GM23338 (cell line): ENCODE data around the gene UNC13A. TPM values are rescaled to one million over a fixed set of nuclear protein-coding genes. Genes with fewer than 3 reads are reported as not detected.

Experiments
- ATAC-seq: fragments of 200-7000 bp; cut with Tn5 transposase; 3 replicates; pipeline ENCODE4 v1.9.1; 2020
- DNase-seq: peaks from one replicate; pipeline ENCODE4 v3.0.0-alpha.2; 2015; ENCODE audit warnings: low spot score
- H2AFZ ChIP-seq: fragments of 200-600 bp; sonication (generic); 2 replicates; pipeline ENCODE4 v1.8.0; 2016; ENCODE audit warnings: antibody characterized with exemption, mild to moderate bottlenecking, moderate library complexity
- H3F3A ChIP-seq: fragments of 200-600 bp; sonication (generic); replicated peaks from 2 replicates; pipeline ENCODE4 v1.8.0; 2017; ENCODE audit warnings: antibody characterized with exemption, mixed run types, low read depth
- H3K27ac ChIP-seq: fragments of 200-600 bp; sonication (generic); 2 replicates; pipeline ENCODE4 v1.6.1; 2016; ENCODE audit warnings: low read depth
- H3K27me3 ChIP-seq: fragments of 200-600 bp; sonication (generic); 2 replicates; pipeline ENCODE4 v1.8.0; 2016; ENCODE audit warnings: mild to moderate bottlenecking, mixed run types, moderate library complexity; ENCODE audit not compliant: insufficient read depth
- H3K36me3 ChIP-seq: fragments of 200-600 bp; sonication (generic); 2 replicates; pipeline ENCODE4 v1.8.0; 2016; ENCODE audit warnings: mild to moderate bottlenecking; ENCODE audit not compliant: insufficient read depth
- H3K4me1 ChIP-seq: fragments of 200-600 bp; sonication (generic); 2 replicates; pipeline ENCODE4 v1.8.0; 2016; ENCODE audit warnings: mild to moderate bottlenecking, moderate library complexity; ENCODE audit not compliant: insufficient read depth
- H3K4me2 ChIP-seq: fragments of 200-600 bp; sonication (generic); 2 replicates; pipeline ENCODE4 v1.7.1; 2017; ENCODE audit warnings: mixed run types
- H3K4me3 ChIP-seq: fragments of 200-600 bp; sonication (generic); 2 replicates; pipeline ENCODE4 v1.6.1; 2016; ENCODE audit warnings: mixed run types
- H3K79me2 ChIP-seq: fragments of 200-600 bp; sonication (generic); replicated peaks from 2 replicates; pipeline ENCODE4 v1.8.0; 2017; ENCODE audit warnings: mild to moderate bottlenecking; ENCODE audit not compliant: insufficient read depth
- H3K9me2 ChIP-seq: fragments of 200-600 bp; sonication (generic); 2 replicates; pipeline ENCODE4 v1.8.0; 2017; ENCODE audit not compliant: insufficient read depth
- H4K20me1 ChIP-seq: fragments of 200-600 bp; sonication (generic); replicated peaks from 2 replicates; pipeline ENCODE4 v1.8.0; 2017; ENCODE audit warnings: mild to moderate bottlenecking; ENCODE audit not compliant: insufficient read depth
- H3K27ac Mint-ChIP-seq: 2 replicates; pipeline ENCODE4 v1.8.0; 2020; ENCODE audit warnings: inconsistent platforms, mild to moderate bottlenecking, moderate library complexity, mixed read lengths
- H3K27me3 Mint-ChIP-seq: 3 replicates; pipeline ENCODE4 v1.8.0; 2022; ENCODE audit warnings: low read depth, mild to moderate bottlenecking, moderate library complexity, mixed read lengths, inconsistent platforms; ENCODE audit not compliant: insufficient read depth, poor library complexity
- H3K36me3 Mint-ChIP-seq: 3 replicates; pipeline ENCODE4 v1.8.0; 2021; ENCODE audit warnings: low read depth, mild to moderate bottlenecking, inconsistent platforms, moderate library complexity, mixed read lengths
- H3K4me1 Mint-ChIP-seq: 3 replicates; pipeline ENCODE4 v1.8.0; 2020; ENCODE audit warnings: mild to moderate bottlenecking, inconsistent platforms, mixed read lengths
- H3K4me3 Mint-ChIP-seq: 3 replicates; pipeline ENCODE4 v1.8.0; 2021; ENCODE audit warnings: moderate library complexity, mild to moderate bottlenecking, inconsistent platforms, mixed read lengths
- H3K9me3 Mint-ChIP-seq: 3 replicates; pipeline ENCODE4 v1.8.0; 2020; ENCODE audit warnings: moderate library complexity, mild to moderate bottlenecking, inconsistent platforms, mixed read lengths
- CREB1 ChIP-seq: fragments of 250-450 bp; sonication (Bioruptor Pico); IDR thresholded peaks from 2 replicates; pipeline ENCODE4 v1.5.0; 2020; ENCODE audit warnings: low read depth, mild to moderate bottlenecking, moderate library complexity
- EZH2 ChIP-seq: fragments of 200-600 bp; sonication (generic); IDR thresholded peaks from one replicate; pipeline ENCODE4 v1.8.0; 2017; ENCODE audit warnings: antibody characterized with exemption, mild to moderate bottlenecking, low read depth; ENCODE audit not compliant: unreplicated experiment
- EZH2phosphoT487 ChIP-seq: fragments of 200-600 bp; sonication (generic); IDR thresholded peaks from one replicate; pipeline ENCODE4 v1.8.1; 2018; ENCODE audit warnings: antibody characterized with exemption; ENCODE audit not compliant: unreplicated experiment
- JUNB ChIP-seq: IDR thresholded peaks from one replicate; pipeline ENCODE4 v1.6.1; 2016; ENCODE audit warnings: antibody characterized with exemption; ENCODE audit not compliant: unreplicated experiment
- NANOG ChIP-seq: IDR thresholded peaks from 2 replicates; pipeline ENCODE4 v1.6.1; 2016; ENCODE audit warnings: antibody characterized with exemption, borderline replicate concordance
- POLR2AphosphoS5 ChIP-seq: IDR thresholded peaks from 2 replicates; pipeline ENCODE4 v1.6.1; 2016; ENCODE audit warnings: antibody characterized with exemption, low read depth
- STAT1 ChIP-seq: IDR thresholded peaks from one replicate; pipeline ENCODE4 v1.6.1; 2016; ENCODE audit warnings: antibody characterized with exemption; ENCODE audit not compliant: unreplicated experiment
- ZNF114 ChIP-seq: fragments of 250-450 bp; sonication (Bioruptor Pico); IDR thresholded peaks from 2 replicates; pipeline ENCODE4 v1.5.0; 2020; ENCODE audit warnings: mild to moderate bottlenecking, moderate library complexity
- ZNF331 ChIP-seq: fragments of 250-450 bp; sonication (Bioruptor Pico); IDR thresholded peaks from 2 replicates; pipeline ENCODE4 v1.5.0; 2020; ENCODE audit warnings: low read depth, mild to moderate bottlenecking, moderate library complexity
- polyA plus RNA-seq: library from polyadenylated mRNA; unstranded; fragments of >200 nt; fragmentation: Nextera tagmentation; extraction: Ambion mirVana; gene quantifications from 2 replicates; pipeline ENCODE4 v1.2.1, GENCODE V29; 2016
- total RNA-seq: library from RNA; depleted of rRNA; stranded (reverse); fragments of >200 nt; shearing (Covaris generic); gene quantifications from 2 replicates; pipeline ENCODE4 v1.2.3, GENCODE V29; 2014
- TF ChIP-seq, protein P1 (sequence below): IDR thresholded peaks from 2 replicates; pipeline ENCODE4 v1.6.1; 2016; ENCODE audit warnings: antibody characterized with exemption
- TF ChIP-seq, protein P2 (sequence below), 2 experiments: fragments of 200-600 bp in 1 of 2; sonication (generic) in 1 of 2; conservative IDR thresholded peaks; 2 replicates each; pipeline versions ENCODE4 v1.5.1 to v1.6.1; 2016 to 2017; ENCODE audit warnings: antibody characterized with exemption in 2 of 2, low read depth in 2 of 2, mild to moderate bottlenecking in 2 of 2, moderate library complexity in 1 of 2
- TF ChIP-seq, protein P3 (sequence below): IDR thresholded peaks from one replicate; pipeline ENCODE4 v1.6.1; 2018; ENCODE audit warnings: antibody characterized with exemption; ENCODE audit not compliant: unreplicated experiment
- TF ChIP-seq, protein P4 (sequence below): fragments of 250-450 bp; sonication (Bioruptor Pico); IDR thresholded peaks from 2 replicates; pipeline ENCODE4 v1.5.0; 2020; ENCODE audit warnings: mild to moderate bottlenecking, moderate library complexity

The UNC13A gene
- total and polyA plus RNA-seq, 2 experiments from 2014 or later = 9.5 to 30.4 TPM

DNA sequence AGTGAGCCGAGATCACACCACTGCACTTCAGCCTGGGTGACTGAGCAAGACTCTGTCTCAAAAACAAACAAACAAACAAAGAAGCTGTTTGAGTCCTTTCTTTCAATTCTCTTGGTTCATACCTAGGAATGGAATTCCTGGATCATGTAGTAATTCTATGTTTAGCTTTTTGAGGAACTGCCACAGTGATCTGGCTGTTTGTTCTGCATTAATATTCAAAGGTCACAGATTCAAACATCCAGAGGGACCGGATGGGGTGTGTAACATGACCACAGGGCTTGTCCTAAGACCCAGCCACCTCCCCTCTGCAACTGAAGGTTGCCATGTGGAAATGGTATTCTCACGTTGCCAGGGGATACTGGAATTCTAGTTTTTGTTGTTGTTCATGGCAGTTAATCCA lies 122.5 kb downstream of the UNC13A start (continued):
- no peak for TF ChIP-seq ZNF331 (CRISPR knock-in tag)
- TF ChIP-seq POLR2AphosphoS5 = no peak
- no peak for TF ChIP-seq JUNB
- TF ChIP-seq CREB1 (CRISPR knock-in tag) = no peak

DNA sequence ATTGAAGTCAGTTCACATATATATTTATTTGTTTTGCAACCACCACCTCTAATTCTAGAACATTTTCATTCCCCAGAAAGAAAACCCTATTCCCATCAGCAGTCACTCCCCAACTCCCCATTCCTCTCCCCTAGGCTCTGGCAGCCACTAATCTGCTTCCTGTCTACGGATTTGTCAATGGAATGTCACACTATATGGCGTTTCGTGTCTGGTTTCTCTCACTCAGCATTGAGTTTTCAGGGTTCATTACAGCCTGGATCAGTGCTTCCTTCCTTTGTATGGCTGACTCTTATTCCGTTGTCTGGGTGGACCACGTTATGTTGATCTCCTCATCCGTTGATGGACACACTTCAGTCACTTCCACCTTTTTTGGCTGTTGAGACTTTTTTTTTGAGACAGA lies 123.4 kb downstream of the UNC13A start:
- Histone ChIP-seq H4K20me1 (no peaks in the 10 kb centered on the region; the same call in 1 of the 2 replicates), H3K4me1 (no peaks in the 10 kb centered on the region), H3K9me2 (no peaks in the 10 kb centered on the region), H3K4me2 (no peak overlapping the region), H3K27ac (no peak overlapping the region), H2AFZ (no peak overlapping the region), H3K27me3 (no peaks in the 10 kb centered on the region), H3F3A (0 out of 2 replicates have a peak, but pooled peaks cover 2% of the 10 kb centered on the region), H3K36me3 (no peaks in the 10 kb centered on the region; the same call in 1 of the 2 replicates), H3K4me3 (no peak overlapping the region), H3K79me2 (no peaks in the 10 kb centered on the region)
- DNase-seq (no peak), ATAC-seq (no peak)
- Mint-ChIP-seq H3K4me1 (no peaks in the 10 kb centered on the region), H3K4me3 (no peak overlapping the region), H3K36me3 (peaks cover 37% of the 10 kb centered on the region), H3K27me3 (peaks cover 3% of the 10 kb centered on the region), H3K9me3 (no peaks in the 10 kb centered on the region), H3K27ac (no peak overlapping the region)
- TF ChIP-seq CREB1 (CRISPR knock-in tag) (no peak), STAT1 (no peak), POLR2AphosphoS5 (no peak), NANOG (no peak), ZNF331 (CRISPR knock-in tag) (no peak), JUNB (no peak), ZNF114 (CRISPR knock-in tag) (no peak), EZH2 (no peak), EZH2phosphoT487 (no peak)
- TF ChIP-seq, protein P1, sequence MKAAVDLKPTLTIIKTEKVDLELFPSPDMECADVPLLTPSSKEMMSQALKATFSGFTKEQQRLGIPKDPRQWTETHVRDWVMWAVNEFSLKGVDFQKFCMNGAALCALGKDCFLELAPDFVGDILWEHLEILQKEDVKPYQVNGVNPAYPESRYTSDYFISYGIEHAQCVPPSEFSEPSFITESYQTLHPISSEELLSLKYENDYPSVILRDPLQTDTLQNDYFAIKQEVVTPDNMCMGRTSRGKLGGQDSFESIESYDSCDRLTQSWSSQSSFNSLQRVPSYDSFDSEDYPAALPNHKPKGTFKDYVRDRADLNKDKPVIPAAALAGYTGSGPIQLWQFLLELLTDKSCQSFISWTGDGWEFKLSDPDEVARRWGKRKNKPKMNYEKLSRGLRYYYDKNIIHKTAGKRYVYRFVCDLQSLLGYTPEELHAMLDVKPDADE = no peak
- TF ChIP-seq, protein P2, sequence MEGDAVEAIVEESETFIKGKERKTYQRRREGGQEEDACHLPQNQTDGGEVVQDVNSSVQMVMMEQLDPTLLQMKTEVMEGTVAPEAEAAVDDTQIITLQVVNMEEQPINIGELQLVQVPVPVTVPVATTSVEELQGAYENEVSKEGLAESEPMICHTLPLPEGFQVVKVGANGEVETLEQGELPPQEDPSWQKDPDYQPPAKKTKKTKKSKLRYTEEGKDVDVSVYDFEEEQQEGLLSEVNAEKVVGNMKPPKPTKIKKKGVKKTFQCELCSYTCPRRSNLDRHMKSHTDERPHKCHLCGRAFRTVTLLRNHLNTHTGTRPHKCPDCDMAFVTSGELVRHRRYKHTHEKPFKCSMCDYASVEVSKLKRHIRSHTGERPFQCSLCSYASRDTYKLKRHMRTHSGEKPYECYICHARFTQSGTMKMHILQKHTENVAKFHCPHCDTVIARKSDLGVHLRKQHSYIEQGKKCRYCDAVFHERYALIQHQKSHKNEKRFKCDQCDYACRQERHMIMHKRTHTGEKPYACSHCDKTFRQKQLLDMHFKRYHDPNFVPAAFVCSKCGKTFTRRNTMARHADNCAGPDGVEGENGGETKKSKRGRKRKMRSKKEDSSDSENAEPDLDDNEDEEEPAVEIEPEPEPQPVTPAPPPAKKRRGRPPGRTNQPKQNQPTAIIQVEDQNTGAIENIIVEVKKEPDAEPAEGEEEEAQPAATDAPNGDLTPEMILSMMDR (conservative IDR thresholded peaks at IDR 0.05; ENCODE audit: low read depth in 2 of 2) = no peak
- TF ChIP-seq, protein P3, sequence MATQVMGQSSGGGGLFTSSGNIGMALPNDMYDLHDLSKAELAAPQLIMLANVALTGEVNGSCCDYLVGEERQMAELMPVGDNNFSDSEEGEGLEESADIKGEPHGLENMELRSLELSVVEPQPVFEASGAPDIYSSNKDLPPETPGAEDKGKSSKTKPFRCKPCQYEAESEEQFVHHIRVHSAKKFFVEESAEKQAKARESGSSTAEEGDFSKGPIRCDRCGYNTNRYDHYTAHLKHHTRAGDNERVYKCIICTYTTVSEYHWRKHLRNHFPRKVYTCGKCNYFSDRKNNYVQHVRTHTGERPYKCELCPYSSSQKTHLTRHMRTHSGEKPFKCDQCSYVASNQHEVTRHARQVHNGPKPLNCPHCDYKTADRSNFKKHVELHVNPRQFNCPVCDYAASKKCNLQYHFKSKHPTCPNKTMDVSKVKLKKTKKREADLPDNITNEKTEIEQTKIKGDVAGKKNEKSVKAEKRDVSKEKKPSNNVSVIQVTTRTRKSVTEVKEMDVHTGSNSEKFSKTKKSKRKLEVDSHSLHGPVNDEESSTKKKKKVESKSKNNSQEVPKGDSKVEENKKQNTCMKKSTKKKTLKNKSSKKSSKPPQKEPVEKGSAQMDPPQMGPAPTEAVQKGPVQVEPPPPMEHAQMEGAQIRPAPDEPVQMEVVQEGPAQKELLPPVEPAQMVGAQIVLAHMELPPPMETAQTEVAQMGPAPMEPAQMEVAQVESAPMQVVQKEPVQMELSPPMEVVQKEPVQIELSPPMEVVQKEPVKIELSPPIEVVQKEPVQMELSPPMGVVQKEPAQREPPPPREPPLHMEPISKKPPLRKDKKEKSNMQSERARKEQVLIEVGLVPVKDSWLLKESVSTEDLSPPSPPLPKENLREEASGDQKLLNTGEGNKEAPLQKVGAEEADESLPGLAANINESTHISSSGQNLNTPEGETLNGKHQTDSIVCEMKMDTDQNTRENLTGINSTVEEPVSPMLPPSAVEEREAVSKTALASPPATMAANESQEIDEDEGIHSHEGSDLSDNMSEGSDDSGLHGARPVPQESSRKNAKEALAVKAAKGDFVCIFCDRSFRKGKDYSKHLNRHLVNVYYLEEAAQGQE = no peak
- TF ChIP-seq, protein P4, sequence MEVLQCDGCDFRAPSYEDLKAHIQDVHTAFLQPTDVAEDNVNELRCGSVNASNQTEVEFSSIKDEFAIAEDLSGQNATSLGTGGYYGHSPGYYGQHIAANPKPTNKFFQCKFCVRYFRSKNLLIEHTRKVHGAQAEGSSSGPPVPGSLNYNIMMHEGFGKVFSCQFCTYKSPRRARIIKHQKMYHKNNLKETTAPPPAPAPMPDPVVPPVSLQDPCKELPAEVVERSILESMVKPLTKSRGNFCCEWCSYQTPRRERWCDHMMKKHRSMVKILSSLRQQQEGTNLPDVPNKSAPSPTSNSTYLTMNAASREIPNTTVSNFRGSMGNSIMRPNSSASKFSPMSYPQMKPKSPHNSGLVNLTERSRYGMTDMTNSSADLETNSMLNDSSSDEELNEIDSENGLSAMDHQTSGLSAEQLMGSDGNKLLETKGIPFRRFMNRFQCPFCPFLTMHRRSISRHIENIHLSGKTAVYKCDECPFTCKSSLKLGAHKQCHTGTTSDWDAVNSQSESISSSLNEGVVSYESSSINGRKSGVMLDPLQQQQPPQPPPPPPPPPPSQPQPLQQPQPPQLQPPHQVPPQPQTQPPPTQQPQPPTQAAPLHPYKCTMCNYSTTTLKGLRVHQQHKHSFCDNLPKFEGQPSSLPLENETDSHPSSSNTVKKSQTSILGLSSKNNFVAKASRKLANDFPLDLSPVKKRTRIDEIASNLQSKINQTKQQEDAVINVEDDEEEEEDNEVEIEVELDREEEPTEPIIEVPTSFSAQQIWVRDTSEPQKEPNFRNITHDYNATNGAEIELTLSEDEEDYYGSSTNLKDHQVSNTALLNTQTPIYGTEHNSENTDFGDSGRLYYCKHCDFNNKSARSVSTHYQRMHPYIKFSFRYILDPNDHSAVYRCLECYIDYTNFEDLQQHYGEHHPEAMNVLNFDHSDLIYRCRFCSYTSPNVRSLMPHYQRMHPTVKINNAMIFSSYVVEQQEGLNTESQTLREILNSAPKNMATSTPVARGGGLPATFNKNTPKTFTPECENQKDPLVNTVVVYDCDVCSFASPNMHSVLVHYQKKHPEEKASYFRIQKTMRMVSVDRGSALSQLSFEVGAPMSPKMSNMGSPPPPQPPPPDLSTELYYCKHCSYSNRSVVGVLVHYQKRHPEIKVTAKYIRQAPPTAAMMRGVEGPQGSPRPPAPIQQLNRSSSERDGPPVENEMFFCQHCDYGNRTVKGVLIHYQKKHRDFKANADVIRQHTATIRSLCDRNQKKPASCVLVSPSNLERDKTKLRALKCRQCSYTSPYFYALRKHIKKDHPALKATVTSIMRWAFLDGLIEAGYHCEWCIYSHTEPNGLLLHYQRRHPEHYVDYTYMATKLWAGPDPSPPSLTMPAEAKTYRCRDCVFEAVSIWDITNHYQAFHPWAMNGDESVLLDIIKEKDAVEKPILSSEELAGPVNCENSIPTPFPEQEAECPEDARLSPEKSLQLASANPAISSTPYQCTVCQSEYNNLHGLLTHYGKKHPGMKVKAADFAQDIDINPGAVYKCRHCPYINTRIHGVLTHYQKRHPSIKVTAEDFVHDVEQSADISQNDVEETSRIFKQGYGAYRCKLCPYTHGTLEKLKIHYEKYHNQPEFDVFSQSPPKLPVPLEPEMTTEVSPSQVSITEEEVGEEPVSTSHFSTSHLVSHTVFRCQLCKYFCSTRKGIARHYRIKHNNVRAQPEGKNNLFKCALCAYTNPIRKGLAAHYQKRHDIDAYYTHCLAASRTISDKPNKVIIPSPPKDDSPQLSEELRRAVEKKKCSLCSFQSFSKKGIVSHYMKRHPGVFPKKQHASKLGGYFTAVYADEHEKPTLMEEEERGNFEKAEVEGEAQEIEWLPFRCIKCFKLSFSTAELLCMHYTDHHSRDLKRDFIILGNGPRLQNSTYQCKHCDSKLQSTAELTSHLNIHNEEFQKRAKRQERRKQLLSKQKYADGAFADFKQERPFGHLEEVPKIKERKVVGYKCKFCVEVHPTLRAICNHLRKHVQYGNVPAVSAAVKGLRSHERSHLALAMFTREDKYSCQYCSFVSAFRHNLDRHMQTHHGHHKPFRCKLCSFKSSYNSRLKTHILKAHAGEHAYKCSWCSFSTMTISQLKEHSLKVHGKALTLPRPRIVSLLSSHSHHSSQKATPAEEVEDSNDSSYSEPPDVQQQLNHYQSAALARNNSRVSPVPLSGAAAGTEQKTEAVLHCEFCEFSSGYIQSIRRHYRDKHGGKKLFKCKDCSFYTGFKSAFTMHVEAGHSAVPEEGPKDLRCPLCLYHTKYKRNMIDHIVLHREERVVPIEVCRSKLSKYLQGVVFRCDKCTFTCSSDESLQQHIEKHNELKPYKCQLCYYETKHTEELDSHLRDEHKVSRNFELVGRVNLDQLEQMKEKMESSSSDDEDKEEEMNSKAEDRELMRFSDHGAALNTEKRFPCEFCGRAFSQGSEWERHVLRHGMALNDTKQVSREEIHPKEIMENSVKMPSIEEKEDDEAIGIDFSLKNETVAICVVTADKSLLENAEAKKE (CRISPR knock-in tag) = no peak
